LNCAP (cell line): ENCODE data around the gene ARGFX.
A peak's percentile ranks its signal among the peaks of the same experiment; 100 is the strongest.

ENCODE experiments used
- TF ChIP-seq, protein P1 (sequence below): fragments of 450-650 bp; IDR thresholded peaks from 2 replicates; pipeline ENCODE4 v1.5.1; 2017; ENCODE audit warnings: mild to moderate bottlenecking

ARGFX gene

DNA sequence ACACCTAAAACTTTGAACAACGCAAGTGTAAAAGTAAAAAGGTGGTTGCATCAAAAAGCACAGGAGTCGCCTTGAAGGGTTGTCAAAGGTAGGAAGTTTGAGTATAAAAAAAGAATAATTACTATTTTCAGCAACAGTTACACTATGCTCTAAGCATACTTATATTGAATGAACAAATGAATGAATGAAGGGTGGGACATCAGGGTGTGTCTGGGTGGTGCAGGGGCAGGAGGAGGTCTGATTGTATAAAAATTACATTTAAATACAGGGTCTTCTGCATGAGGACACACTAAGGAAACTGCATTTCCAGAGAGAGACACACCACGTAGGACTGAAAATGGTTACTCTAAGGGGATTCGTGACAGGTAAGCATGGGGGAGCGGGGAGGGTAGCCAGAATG, at the start of gene ARGFX:
Gene ARGFX, plus strand, starts transcription at position 301 of the 400 bp plus-strand sequence. CDS start 2,765 bp downstream, outside the sequence.
- TF ChIP-seq, protein P1, sequence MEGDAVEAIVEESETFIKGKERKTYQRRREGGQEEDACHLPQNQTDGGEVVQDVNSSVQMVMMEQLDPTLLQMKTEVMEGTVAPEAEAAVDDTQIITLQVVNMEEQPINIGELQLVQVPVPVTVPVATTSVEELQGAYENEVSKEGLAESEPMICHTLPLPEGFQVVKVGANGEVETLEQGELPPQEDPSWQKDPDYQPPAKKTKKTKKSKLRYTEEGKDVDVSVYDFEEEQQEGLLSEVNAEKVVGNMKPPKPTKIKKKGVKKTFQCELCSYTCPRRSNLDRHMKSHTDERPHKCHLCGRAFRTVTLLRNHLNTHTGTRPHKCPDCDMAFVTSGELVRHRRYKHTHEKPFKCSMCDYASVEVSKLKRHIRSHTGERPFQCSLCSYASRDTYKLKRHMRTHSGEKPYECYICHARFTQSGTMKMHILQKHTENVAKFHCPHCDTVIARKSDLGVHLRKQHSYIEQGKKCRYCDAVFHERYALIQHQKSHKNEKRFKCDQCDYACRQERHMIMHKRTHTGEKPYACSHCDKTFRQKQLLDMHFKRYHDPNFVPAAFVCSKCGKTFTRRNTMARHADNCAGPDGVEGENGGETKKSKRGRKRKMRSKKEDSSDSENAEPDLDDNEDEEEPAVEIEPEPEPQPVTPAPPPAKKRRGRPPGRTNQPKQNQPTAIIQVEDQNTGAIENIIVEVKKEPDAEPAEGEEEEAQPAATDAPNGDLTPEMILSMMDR: no peak

DNA sequence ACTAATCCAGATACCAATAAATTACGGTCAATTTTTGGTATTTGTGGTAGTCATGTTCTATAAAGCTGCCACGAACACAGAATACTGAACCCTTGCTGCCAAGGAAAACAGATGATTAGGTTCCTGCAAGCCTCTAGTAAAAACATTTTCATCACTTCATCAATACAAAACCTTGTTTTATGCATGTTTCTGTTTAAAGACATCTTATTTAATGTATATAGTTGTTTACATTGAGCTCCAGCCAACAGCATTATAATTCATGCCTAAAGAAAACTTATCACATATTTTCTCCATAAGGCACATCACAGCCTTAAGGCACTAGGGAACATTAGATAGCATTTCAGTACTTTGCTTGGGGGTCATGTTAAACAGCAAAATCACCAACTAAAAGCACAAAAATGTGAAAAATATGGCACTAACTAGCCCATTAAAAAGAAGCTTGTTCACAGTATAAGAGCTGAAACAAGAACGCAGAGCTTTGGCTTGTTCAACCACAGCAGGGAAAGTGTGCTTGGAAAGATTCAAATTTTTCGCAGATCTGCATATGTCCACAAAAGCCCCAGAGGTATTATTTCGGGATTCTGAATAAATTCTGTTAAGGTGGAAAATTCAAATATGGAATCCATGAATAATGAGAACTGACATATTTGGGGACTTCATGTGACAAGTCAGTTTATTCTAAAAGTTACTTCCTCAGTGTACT, 49.6 kb upstream of the ARGFX start:
- TF ChIP-seq, protein P1: no peak

DNA sequence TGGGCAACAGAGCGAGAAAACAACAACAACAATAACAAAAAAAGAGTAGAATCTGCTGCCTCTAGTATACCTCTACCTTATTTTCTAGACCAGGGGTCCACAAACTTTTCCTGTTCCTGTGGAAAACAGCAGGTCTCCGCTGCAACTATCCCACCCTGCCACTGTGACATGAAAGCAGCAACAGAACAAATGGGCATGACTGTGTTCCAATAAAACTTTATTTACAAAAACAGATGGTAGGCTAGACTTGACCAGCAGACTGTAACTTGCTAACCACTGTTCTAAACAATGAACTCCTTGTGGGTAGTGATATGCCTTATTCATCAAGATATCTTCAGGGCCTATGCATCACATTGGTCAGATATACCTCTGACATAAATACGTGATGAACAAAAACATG, 47.2 kb upstream of the ARGFX start:
- TF ChIP-seq, protein P1: no peak

DNA sequence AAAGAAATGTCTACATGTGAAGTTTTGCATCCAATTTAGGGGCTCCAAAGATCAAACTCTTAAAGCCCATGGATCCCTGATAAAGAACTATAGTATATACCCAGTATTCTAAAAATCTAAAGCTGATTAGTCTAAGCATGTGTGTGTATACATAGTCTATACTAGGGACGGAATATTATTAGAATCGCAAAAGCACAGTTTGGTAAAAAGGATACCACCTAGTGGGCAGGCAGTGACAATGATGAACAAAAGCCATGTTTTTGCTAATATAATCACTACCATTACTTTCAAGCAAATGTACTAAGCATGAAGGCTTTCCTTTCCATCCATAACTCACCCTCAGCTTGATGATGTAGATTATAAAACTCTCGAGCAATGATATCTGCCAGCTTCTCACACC, 38.4 kb upstream of the ARGFX start:
- TF ChIP-seq, protein P1: peak; percentile 47; the same call in 1 of the 2 replicates

DNA sequence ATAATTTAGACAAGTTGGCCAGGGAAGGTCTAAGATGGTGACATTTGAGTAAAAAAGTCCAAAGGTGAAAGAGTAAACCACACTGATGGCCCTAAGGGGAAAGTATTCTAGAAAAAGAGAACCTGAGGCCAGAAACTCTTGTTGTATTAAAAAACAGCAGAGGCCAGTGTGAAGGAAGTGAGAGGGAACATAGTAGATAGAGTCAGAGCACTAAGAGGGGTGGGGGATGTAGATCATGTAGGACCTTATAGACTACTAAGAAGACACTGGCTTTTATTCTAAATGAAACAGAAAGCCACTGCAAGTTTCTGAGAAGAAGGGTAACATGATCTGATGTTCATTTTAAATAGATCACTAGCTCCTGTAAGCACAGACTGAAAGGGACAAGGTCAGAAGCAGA, 36.5 kb upstream of the ARGFX start:
- TF ChIP-seq, protein P1: no peak

DNA sequence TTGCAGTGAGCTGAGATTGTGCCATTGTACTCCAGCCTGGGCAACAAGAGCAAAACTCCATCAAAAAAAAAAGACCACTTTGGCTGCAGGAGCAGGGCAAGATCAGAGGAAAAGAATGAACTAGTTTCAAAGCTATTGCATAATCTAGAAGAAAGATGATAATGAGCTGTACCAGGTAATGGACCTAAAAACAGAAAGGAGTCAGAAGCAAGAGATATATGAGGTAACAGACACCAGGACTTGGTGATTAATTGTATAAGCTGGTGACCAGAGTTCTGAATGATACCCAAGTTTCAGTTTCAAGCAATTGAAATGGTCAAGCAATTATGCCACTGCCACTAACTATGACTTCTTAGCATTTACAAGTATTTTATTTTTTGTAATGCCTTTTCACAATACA, 24.8 kb upstream of the ARGFX start:
- TF ChIP-seq, protein P1: no peak

DNA sequence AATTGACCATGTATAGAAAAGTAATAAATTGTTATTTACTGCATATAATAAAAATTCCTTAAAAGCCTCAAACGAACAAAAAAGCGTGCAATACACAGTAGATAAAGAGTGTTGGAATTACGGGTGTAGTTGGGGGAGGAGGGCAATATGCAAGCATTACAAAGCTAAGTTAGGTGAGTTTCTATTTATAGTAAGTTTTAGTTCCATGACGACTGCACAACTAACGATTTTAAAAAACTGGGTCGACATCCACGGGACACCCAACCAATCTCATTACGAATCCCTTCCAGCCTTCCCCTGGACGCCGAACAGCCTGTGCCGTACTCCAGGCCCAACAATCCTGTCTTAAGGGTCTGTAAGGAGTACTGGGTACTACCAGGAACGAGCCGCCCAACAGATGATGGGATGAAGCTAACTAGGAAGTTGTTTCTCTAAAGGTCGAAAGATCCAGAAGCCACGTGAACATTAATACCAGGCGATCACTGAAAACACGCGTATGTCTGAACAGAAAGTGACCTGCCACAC, 22.6 kb upstream of the ARGFX start:
- TF ChIP-seq, protein P1: no peak
